ENCODE measurements around the gene ADNP. TPM values are rescaled to one million over a fixed set of nuclear protein-coding genes. Genes with fewer than 3 reads are reported as not detected.

Gene ADNP
- polyA plus RNA-seq, 1 donor (not counting 4 experiments of a cell fraction or from before 2014, with no cell fraction given) = 29.3 TPM

DNA sequence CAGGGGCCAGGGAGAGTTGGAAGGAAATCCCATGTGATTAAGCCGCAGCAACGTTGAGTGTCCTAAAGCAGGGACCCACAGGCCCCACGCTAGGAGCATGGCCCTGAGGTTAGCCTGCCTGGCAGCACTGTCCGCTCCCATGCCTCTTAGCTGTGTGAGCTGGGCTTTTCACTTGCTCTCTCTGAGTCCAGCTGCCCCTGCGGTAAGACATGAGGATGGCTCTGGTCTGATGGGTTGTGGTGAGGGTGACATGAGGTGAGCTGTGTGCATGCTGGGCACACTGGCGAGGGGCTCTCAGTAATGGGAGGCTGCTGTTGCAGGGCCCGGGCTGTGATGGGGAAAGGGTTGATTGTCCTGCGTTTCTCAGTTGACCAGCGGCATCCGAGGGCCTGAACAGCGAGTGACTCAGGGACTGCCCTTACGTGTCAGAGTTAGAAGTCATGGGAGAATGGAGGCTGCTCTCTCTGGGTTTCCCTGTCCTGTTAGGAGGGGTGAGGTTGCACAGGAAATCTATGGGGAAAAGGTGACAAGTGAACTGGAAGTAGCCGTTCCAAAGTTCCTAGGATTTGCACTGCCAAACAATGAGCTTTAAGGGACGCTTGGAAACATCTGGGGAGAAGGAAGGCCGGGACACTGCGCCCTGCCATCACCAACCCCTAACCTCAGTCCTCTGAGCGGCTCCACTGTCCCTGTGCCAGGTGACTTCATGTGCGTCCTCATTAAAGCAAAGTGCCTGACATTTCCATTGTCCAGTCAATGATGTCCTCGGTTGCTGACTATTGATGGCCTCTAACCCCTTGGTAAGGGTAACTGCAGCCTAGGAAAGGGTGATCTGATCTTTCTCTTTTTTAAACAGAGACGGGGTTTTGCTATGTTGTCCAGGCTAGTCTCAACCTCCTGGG is 51.3 kb downstream of the ADNP start:
- no peaks in the 10 kb centered on the region for H3K27me3 ChIP-seq (ENCODE audit: control insufficient read depth, extremely low read depth, insufficient read depth, low read length)
- H3K4me1 ChIP-seq (ENCODE audit: control insufficient read depth, extremely low read depth, insufficient read depth, low read length) = no peaks in the 10 kb centered on the region
- no peak overlapping the region for H3K27ac ChIP-seq (ENCODE audit: control insufficient read depth, insufficient read depth, low read length)
- H3K9ac ChIP-seq (ENCODE audit: control insufficient read depth, extremely low read depth, insufficient read depth, low read length) = no peak overlapping the region
- H3K9me3 ChIP-seq (ENCODE audit: control insufficient read depth, low read depth, low read length) = no peaks in the 10 kb centered on the region
- H3K4me3 ChIP-seq (ENCODE audit: control insufficient read depth in 2 of 3, extremely low read depth in 1 of 3, insufficient read depth in 2 of 3, low read depth in 1 of 3, low read length in 3 of 3) = no peak overlapping the region
- no peak for DNase-seq (ENCODE audit: low read depth, low spot score)
- FAIRE-seq = no peak
- dilution Hi-C loops (cut with MboI; ENCODE audit: extremely low pct_ligation_motif_present, low sequenced_read_pairs) = no loop called here
- H3K4me2 ChIP-seq (ENCODE audit: control insufficient read depth, extremely low read depth, insufficient read depth, low read depth, low read length) = no peak overlapping the region
- peaks cover 0 to 1% of the 10 kb centered on the region in 2 experiments for H3K36me3 ChIP-seq (ENCODE audit: control insufficient read depth in 2 of 2, extremely low read depth in 1 of 2, insufficient read depth in 2 of 2, low read length in 2 of 2)
- TF ChIP-seq, protein P1, sequence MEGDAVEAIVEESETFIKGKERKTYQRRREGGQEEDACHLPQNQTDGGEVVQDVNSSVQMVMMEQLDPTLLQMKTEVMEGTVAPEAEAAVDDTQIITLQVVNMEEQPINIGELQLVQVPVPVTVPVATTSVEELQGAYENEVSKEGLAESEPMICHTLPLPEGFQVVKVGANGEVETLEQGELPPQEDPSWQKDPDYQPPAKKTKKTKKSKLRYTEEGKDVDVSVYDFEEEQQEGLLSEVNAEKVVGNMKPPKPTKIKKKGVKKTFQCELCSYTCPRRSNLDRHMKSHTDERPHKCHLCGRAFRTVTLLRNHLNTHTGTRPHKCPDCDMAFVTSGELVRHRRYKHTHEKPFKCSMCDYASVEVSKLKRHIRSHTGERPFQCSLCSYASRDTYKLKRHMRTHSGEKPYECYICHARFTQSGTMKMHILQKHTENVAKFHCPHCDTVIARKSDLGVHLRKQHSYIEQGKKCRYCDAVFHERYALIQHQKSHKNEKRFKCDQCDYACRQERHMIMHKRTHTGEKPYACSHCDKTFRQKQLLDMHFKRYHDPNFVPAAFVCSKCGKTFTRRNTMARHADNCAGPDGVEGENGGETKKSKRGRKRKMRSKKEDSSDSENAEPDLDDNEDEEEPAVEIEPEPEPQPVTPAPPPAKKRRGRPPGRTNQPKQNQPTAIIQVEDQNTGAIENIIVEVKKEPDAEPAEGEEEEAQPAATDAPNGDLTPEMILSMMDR (optimal IDR thresholded peaks at IDR 0.05 in 1 of 3, IDR thresholded peaks at IDR 0.05 in 1 of 3, conservative IDR thresholded peaks at IDR 0.05 in 1 of 3; ENCODE audit: extremely low read depth in 1 of 3, insufficient read depth in 2 of 3, low read length in 3 of 3) = no peak
- TF ChIP-seq EZH2 (IDR thresholded peaks at IDR 0.05; ENCODE audit: low read length) = no peak
- H3K9me1 ChIP-seq (ENCODE audit: control insufficient read depth, extremely low read depth, insufficient read depth, low read length) = no peaks in the 10 kb centered on the region
- no peaks in the 10 kb centered on the region for H4K20me1 ChIP-seq (ENCODE audit: control insufficient read depth, extremely low read depth, insufficient read depth, low read length)
- no peak overlapping the region for H2AFZ ChIP-seq (ENCODE audit: control insufficient read depth, low read length)
- H3K79me2 ChIP-seq (ENCODE audit: control insufficient read depth, insufficient read depth, low read length) = no peaks in the 10 kb centered on the region

DNA sequence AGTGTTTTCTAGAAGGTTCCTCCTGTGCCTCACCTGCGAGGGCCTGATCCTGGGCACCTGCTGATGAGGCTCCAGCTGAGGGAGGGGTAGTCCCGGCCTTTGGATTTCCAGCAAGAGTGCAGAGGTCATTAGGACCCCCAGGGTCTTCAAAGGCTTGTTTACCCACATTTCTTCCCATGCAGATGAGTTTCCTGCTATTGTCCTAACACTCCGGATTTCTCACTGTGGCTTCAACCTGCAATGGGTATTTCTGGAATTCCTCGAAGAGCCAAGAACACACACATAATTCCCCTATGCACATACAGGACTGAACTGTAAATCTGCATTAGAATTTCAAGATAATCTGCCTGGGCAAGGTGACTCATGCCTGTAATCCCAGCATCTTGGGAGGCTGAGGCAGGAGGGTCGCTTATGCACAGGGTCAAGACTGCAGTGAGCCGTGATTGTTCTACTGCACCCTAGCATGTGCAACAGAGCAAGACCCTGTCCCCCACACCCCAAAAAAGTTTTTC is 53.9 kb downstream of the ADNP start:
- H3K27me3 ChIP-seq (ENCODE audit: control insufficient read depth, extremely low read depth, insufficient read depth, low read length) = no peaks in the 10 kb centered on the region
- DNase-seq (ENCODE audit: low read depth, low spot score) (no peak), FAIRE-seq (no peak)
- peaks cover 0 to 3% of the 10 kb centered on the region in 2 experiments for H3K36me3 ChIP-seq (ENCODE audit: control insufficient read depth in 2 of 2, extremely low read depth in 1 of 2, insufficient read depth in 2 of 2, low read length in 2 of 2)
- H3K4me2 ChIP-seq (ENCODE audit: control insufficient read depth, extremely low read depth, insufficient read depth, low read depth, low read length) = no peak overlapping the region
- H3K27ac ChIP-seq (ENCODE audit: control insufficient read depth, insufficient read depth, low read length) = no peak overlapping the region
- H2AFZ ChIP-seq (ENCODE audit: control insufficient read depth, low read length) = no peak overlapping the region
- H3K4me3 ChIP-seq (ENCODE audit: control insufficient read depth in 2 of 3, extremely low read depth in 1 of 3, insufficient read depth in 2 of 3, low read depth in 1 of 3, low read length in 3 of 3) = no peak overlapping the region
- H3K9me3 ChIP-seq (ENCODE audit: control insufficient read depth, low read depth, low read length) = no peaks in the 10 kb centered on the region
- H3K9ac ChIP-seq (ENCODE audit: control insufficient read depth, extremely low read depth, insufficient read depth, low read length) = no peak overlapping the region
- no peaks in the 10 kb centered on the region for H3K79me2 ChIP-seq (ENCODE audit: control insufficient read depth, insufficient read depth, low read length)
- TF ChIP-seq, protein P1 (optimal IDR thresholded peaks at IDR 0.05 in 1 of 3, IDR thresholded peaks at IDR 0.05 in 1 of 3, conservative IDR thresholded peaks at IDR 0.05 in 1 of 3; ENCODE audit: extremely low read depth in 1 of 3, insufficient read depth in 2 of 3, low read length in 3 of 3) = no peak
- TF ChIP-seq EZH2 (IDR thresholded peaks at IDR 0.05; ENCODE audit: low read length) = no peak
- H4K20me1 ChIP-seq (ENCODE audit: control insufficient read depth, extremely low read depth, insufficient read depth, low read length) = no peaks in the 10 kb centered on the region
- no peaks in the 10 kb centered on the region for H3K9me1 ChIP-seq (ENCODE audit: control insufficient read depth, extremely low read depth, insufficient read depth, low read length)
- dilution Hi-C loops (cut with MboI; ENCODE audit: extremely low pct_ligation_motif_present, low sequenced_read_pairs) = no loop called here
- no peaks in the 10 kb centered on the region for H3K4me1 ChIP-seq (ENCODE audit: control insufficient read depth, extremely low read depth, insufficient read depth, low read length)
